GM23248 (cell line): ENCODE data around the gene VASN. TPM values are rescaled to one million over a fixed set of nuclear protein-coding genes. Genes with fewer than 3 reads are reported as not detected.
A peak's percentile ranks its signal among the peaks of the same experiment; 100 is the strongest.
"Not testable (repeated sequence)": the region's sequence is repeated elsewhere in the genome, so short reads cannot be mapped to it uniquely, and the experiment has no call there.

Experiments used
- DNase-seq: peaks from one replicate; pipeline ENCODE4 v3.0.0-alpha.2; 2015
- H2AFZ ChIP-seq: fragments of 200-600 bp; sonication (generic); 2 replicates; pipeline ENCODE4 v1.6.1; 2016; ENCODE audit warnings: antibody characterized with exemption
- H3F3A ChIP-seq: fragments of 200-600 bp; sonication (generic); 2 replicates; pipeline ENCODE4 v1.6.1; 2016; ENCODE audit warnings: mild to moderate bottlenecking, antibody characterized with exemption, mixed run types; ENCODE audit not compliant: insufficient read depth
- H3K27ac ChIP-seq: fragments of 200-600 bp; sonication (generic); 2 replicates; pipeline ENCODE4 v1.5.1; 2016; ENCODE audit warnings: mild to moderate bottlenecking
- H3K27me3 ChIP-seq: fragments of 200-600 bp; sonication (generic); replicated peaks from 2 replicates; pipeline ENCODE4 v1.6.1; 2016; ENCODE audit warnings: mild to moderate bottlenecking; ENCODE audit not compliant: insufficient read depth
- H3K36me3 ChIP-seq: fragments of 200-600 bp; sonication (generic); 2 replicates; pipeline ENCODE4 v1.6.1; 2016; ENCODE audit warnings: low read depth, mild to moderate bottlenecking
- H3K4me1 ChIP-seq: fragments of 200-600 bp; sonication (generic); 2 replicates; pipeline ENCODE4 v1.6.1; 2016; ENCODE audit warnings: mild to moderate bottlenecking; ENCODE audit not compliant: insufficient read depth
- H3K4me2 ChIP-seq: fragments of 200-600 bp; sonication (generic); one replicate; pipeline ENCODE4 v1.6.1; 2016; ENCODE audit warnings: mild to moderate bottlenecking; ENCODE audit not compliant: unreplicated experiment
- H3K4me3 ChIP-seq: fragments of 200-600 bp; sonication (generic); 2 replicates; pipeline ENCODE4 v1.5.1; 2016; ENCODE audit warnings: mild to moderate bottlenecking
- H3K79me2 ChIP-seq: fragments of 200-600 bp; sonication (generic); 2 replicates; pipeline ENCODE4 v1.6.1; 2016; ENCODE audit warnings: mild to moderate bottlenecking; ENCODE audit not compliant: insufficient read depth
- H3K9ac ChIP-seq: fragments of 200-600 bp; sonication (generic); 2 replicates; pipeline ENCODE4 v1.6.1; 2016; ENCODE audit warnings: mild to moderate bottlenecking
- H3K9me2 ChIP-seq: fragments of 200-600 bp; sonication (generic); 2 replicates; pipeline ENCODE4 v1.6.1; 2016; ENCODE audit warnings: mixed run types, mild to moderate bottlenecking, moderate library complexity; ENCODE audit not compliant: insufficient read depth
- H3K9me3 ChIP-seq: fragments of 200-600 bp; sonication (generic); one replicate; pipeline ENCODE4 v1.6.1; 2017; ENCODE audit warnings: low read depth
- H4K20me1 ChIP-seq: fragments of 200-600 bp; sonication (generic); 2 replicates; pipeline ENCODE4 v1.6.0; 2016; ENCODE audit not compliant: insufficient read depth
- EZH2 ChIP-seq: fragments of 200-600 bp; sonication (generic); IDR thresholded peaks from 2 replicates; pipeline ENCODE4 v1.6.1; 2018; ENCODE audit warnings: antibody characterized with exemption, mild to moderate bottlenecking; ENCODE audit not compliant: insufficient read depth, poor library complexity, severe bottlenecking
- EZH2phosphoT487 ChIP-seq: fragments of 200-600 bp; sonication (generic); IDR thresholded peaks from 2 replicates; pipeline ENCODE4 v1.6.1; 2018; ENCODE audit warnings: antibody characterized with exemption, moderate library complexity, mild to moderate bottlenecking, low read depth; ENCODE audit not compliant: insufficient read depth
- WGBS, 2 experiments: methylation state at CpG; one replicate each; pipeline ENCODE4 v1.1.6; 2015 to 2017; ENCODE audit warnings: low lambda C conversion rate in 2 of 2, low coverage in 1 of 2; ENCODE audit errors: missing lambda C conversion rate in 2 of 2; 5-methylcytosine and 5-hydroxymethylcytosine counted together
- in situ Hi-C: fragments of 300-500 bp; cut with MboI; formaldehyde crosslinking; loops from 2 replicates; pipeline ENCODE4 v1.15.0; 2020
- polyA plus RNA-seq: library from polyadenylated mRNA; unstranded; fragments of >200 nt; fragmentation: Nextera tagmentation; extraction: Ambion mirVana; gene quantifications from 2 replicates; pipeline ENCODE4 v1.2.1, GENCODE V29; 2016
- total RNA-seq: library from RNA; depleted of rRNA; stranded (reverse); fragments of >200 nt; shearing (Covaris generic); gene quantifications from 2 replicates; pipeline ENCODE4 v1.2.3, GENCODE V29; 2014

The VASN gene
- total and polyA plus RNA-seq, 2 experiments from 2014 or later: 160 to 223 TPM

GRCh38 chr16:4391631-4392381 lies 20.2 kb downstream of the VASN start:
- Histone ChIP-seq H3K27me3 (no peaks in the 10 kb centered on the region), H3K4me2 (peak overlapping the region; percentile 72), H3K9me2 (no peaks in the 10 kb centered on the region), H2AFZ (no peak overlapping the region), H3K9ac (peak overlapping the region; percentile 65), H3F3A (peaks cover 22% of the 10 kb centered on the region), H3K27ac (peak overlapping the region; percentile 79; the same call in 1 of the 2 replicates), H3K4me3 (no peak overlapping the region), H4K20me1 (no peaks in the 10 kb centered on the region), H3K9me3 (no peaks in the 10 kb centered on the region), H3K79me2 (no peaks in the 10 kb centered on the region), H3K36me3 (peaks cover 3% of the 10 kb centered on the region; the same call in 1 of the 2 replicates), H3K4me1 (peaks cover 38% of the 10 kb centered on the region)
- TF ChIP-seq EZH2 (no peak), EZH2phosphoT487 (no peak)
- 81 to 82% methylated on average over 21 to 22 of the region's 22 CpGs for whole genome bisulfite sequencing, 2 experiments
- in situ Hi-C loops: no loop called here
- peak; percentile 25 for DNase-seq

GRCh38 chr16:4392382-4393239 lies 21.0 kb downstream of the VASN start:
- no peaks in the 10 kb centered on the region for H3K27me3 ChIP-seq
- no peaks in the 10 kb centered on the region for H4K20me1 ChIP-seq
- 13 to 16% methylated on average over 23 to 26 of the region's 27 CpGs for WGBS, 2 experiments
- H3K4me3 ChIP-seq: peak overlapping the region; percentile 18; the same call in 1 of the 2 replicates
- peaks cover 18% of the 10 kb centered on the region for H3F3A ChIP-seq
- DNase-seq: peak; percentile 92
- no peaks in the 10 kb centered on the region for H3K9me2 ChIP-seq
- H3K9ac ChIP-seq: peak overlapping the region; percentile 65
- H3K36me3 ChIP-seq: peaks cover 3% of the 10 kb centered on the region; the same call in 1 of the 2 replicates
- peaks cover 30% of the 10 kb centered on the region for H3K4me1 ChIP-seq
- H3K4me2 ChIP-seq: peak overlapping the region; percentile 72
- no peak for TF ChIP-seq EZH2phosphoT487
- TF ChIP-seq EZH2: no peak
- peak overlapping the region; percentile 47; the same call in 1 of the 2 replicates for H2AFZ ChIP-seq
- no peaks in the 10 kb centered on the region for H3K79me2 ChIP-seq
- peak overlapping the region; percentile 79 for H3K27ac ChIP-seq
- in situ Hi-C loops: no loop called here
- H3K9me3 ChIP-seq: no peaks in the 10 kb centered on the region

GRCh38 chr16:4393240-4393600 lies 21.6 kb downstream of the VASN start:
- Histone ChIP-seq H2AFZ (0 out of 2 replicates have a peak overlapping the region, but pooled peaks have one; percentile 47), H3K4me3 (peak overlapping the region; percentile 18; the same call in 1 of the 2 replicates), H3K4me2 (peak overlapping the region; percentile 72), H4K20me1 (no peaks in the 10 kb centered on the region), H3K4me1 (peaks cover 24% of the 10 kb centered on the region), H3K9me3 (no peaks in the 10 kb centered on the region), H3K79me2 (no peaks in the 10 kb centered on the region), H3K27ac (peak overlapping the region; percentile 79), H3F3A (peaks cover 12% of the 10 kb centered on the region), H3K9me2 (no peaks in the 10 kb centered on the region), H3K27me3 (no peaks in the 10 kb centered on the region), H3K36me3 (peaks cover 3% of the 10 kb centered on the region; the same call in 1 of the 2 replicates), H3K9ac (peak overlapping the region; percentile 65)
- DNase-seq: peak; percentile 82
- WGBS, 2 experiments: 33 to 41% methylated on average over 6 of the region's 6 CpGs
- TF ChIP-seq EZH2phosphoT487: no peak
- in situ Hi-C loops: no loop called here

- H3K9me2 ChIP-seq, H3K9me3 ChIP-seq, H4K20me1 ChIP-seq, H3K9ac ChIP-seq, H3K36me3 ChIP-seq, DNase-seq, in situ Hi-C loops, H2AFZ ChIP-seq, H3K4me3 ChIP-seq, H3K79me2 ChIP-seq, H3K4me2 ChIP-seq, H3K27me3 ChIP-seq: not testable (repeated sequence)
- peak overlapping the region; percentile 79 for H3K27ac ChIP-seq
- H3K4me1 ChIP-seq: peaks cover 21% of the 10 kb centered on the region
- H3F3A ChIP-seq: peaks cover 11% of the 10 kb centered on the region
- WGBS, 2 experiments: 96 to 99% methylated on average over 15 of the region's 15 CpGs
Measured at GRCh38 chr16:4393850-4394249, 22.2 kb downstream of the VASN start.
